Endothelial cell of umbilical vein (primary cell): ENCODE measurements around the gene IGFBP1. TPM values are rescaled to one million over a fixed set of nuclear protein-coding genes. Genes with fewer than 3 reads are reported as not detected.

Experiments used
- polyA plus RNA-seq, 4 experiments: library from polyadenylated mRNA; depleted of rRNA in 3 of 4; stranded (reverse) in 3 of 4; unstranded in 1 of 4; fragments of >200 nt; gene quantifications; 2 replicates each; pipeline versions ENCODE4 v1.2.1 to v1.2.3, GENCODE V29; 2011 to 2012; ENCODE audit warnings: missing spikeins in 1 of 4
- small RNA-seq: library from RNA; depleted of rRNA; stranded (forward); fragments of <200 nt; gene quantifications from one replicate; pipeline ENCODE3, GENCODE V24; 2012; ENCODE audit warnings: low replicate concordance, low read depth; ENCODE audit not compliant: insufficient read depth, insufficient read length
- total RNA-seq: library from RNA; stranded (reverse); gene quantifications from 2 replicates; pipeline ENCODE4 v1.2.3, GENCODE V29; 2021

The IGFBP1 gene
- total and polyA plus RNA-seq, 2 donors (not counting 3 experiments of a cell fraction or from before 2014, with no cell fraction given) = 0.57 to 4.0 TPM

Small RNA genes within 50 kb of the gene (small RNA-seq; reads per million reads assigned to genes)
- gene RNU6-326P = not detected

Other genes starting within 250 kb of the IGFBP1 start
- not detected in 2 replicates for gene CCDC201, start 15.4 kb upstream of the IGFBP1 start, total RNA-seq
- not detected in 2 replicates for gene CCDC201, start 15.4 kb upstream of the IGFBP1 start, polyA plus RNA-seq
- 8.1 and 10.1 TPM in 2 replicates for gene IGFBP3, start 32.8 kb downstream of the IGFBP1 start, total RNA-seq
- gene IGFBP3, start 32.8 kb downstream of the IGFBP1 start, polyA plus RNA-seq = 3.0 and 3.4 TPM in 2 replicates